ENCODE measurements around the gene SCN2B.

Gene SCN2B

GRCh38 chr11:118153976-118154375 is 22.5 kb downstream of the SCN2B start:
- DNase-seq (ENCODE audit: low spot score) = no peak

- DNase-seq (ENCODE audit: low spot score) = no peak
These were observed 22.9 kb downstream of the SCN2B start for GRCh38 chr11:118153516-118153915.

- peak; percentile 54 for DNase-seq (ENCODE audit: low spot score)
These were observed 23.6 kb downstream of the SCN2B start, which contains the start of gene SCN4B for GRCh38 chr11:118152552-118153471. Gene SCN4B, minus strand, starts transcription at chr11:118152823. Its CDS starts 150 bp downstream, at chr11:118152673.

- no peak for DNase-seq (ENCODE audit: low spot score)
These were observed 24.4 kb downstream of the SCN2B start for GRCh38 chr11:118152020-118152551.

GRCh38 chr11:118151431-118151830 is 25.0 kb downstream of the SCN2B start:
- no peak for DNase-seq (ENCODE audit: low spot score)

- DNase-seq (ENCODE audit: low spot score) = no peak
These were observed 26.9 kb downstream of the SCN2B start for GRCh38 chr11:118149493-118149892.

GRCh38 chr11:118148856-118149255 is 27.6 kb downstream of the SCN2B start:
- no peak for DNase-seq (ENCODE audit: low spot score)

GRCh38 chr11:118148240-118148639 is 28.2 kb downstream of the SCN2B start:
- no peak for DNase-seq (ENCODE audit: low spot score)

- DNase-seq (ENCODE audit: low spot score) = no peak
These were observed 28.9 kb downstream of the SCN2B start for GRCh38 chr11:118147502-118147901.

- DNase-seq (ENCODE audit: low spot score) = no peak
These were observed 29.9 kb downstream of the SCN2B start for GRCh38 chr11:118146554-118146953.

GRCh38 chr11:118145285-118146227 is 30.9 kb downstream of the SCN2B start:
- DNase-seq (ENCODE audit: low spot score) = peak; percentile 95

- DNase-seq (ENCODE audit: low spot score) = no peak
These were observed 31.9 kb downstream of the SCN2B start for GRCh38 chr11:118144301-118145268.

GRCh38 chr11:118143661-118144185 is 32.7 kb downstream of the SCN2B start:
- no peak for DNase-seq (ENCODE audit: low spot score)

GRCh38 chr11:118142809-118143208 is 33.6 kb downstream of the SCN2B start:
- no peak for DNase-seq (ENCODE audit: low spot score)

GRCh38 chr11:118142081-118142480 is 34.4 kb downstream of the SCN2B start:
- DNase-seq (ENCODE audit: low spot score) = no peak

- peak; percentile 41 for DNase-seq (ENCODE audit: low spot score)
These were observed 36.9 kb downstream of the SCN2B start for GRCh38 chr11:118139578-118139977.

GRCh38 chr11:118138839-118139420 is 37.5 kb downstream of the SCN2B start:
- no peak for DNase-seq (ENCODE audit: low spot score)

GRCh38 chr11:118136801-118137200 is 39.6 kb downstream of the SCN2B start:
- no peak for DNase-seq (ENCODE audit: low spot score)

GRCh38 chr11:118136341-118136740 is 40.1 kb downstream of the SCN2B start:
- no peak for DNase-seq (ENCODE audit: low spot score)

- DNase-seq (ENCODE audit: low spot score) = no peak
These were observed 40.7 kb downstream of the SCN2B start for GRCh38 chr11:118135796-118136165.
